ENCODE measurements around the gene TAC4. TPM values are rescaled to one million over a fixed set of nuclear protein-coding genes. Genes with fewer than 3 reads are reported as not detected.

TAC4 gene
- total and polyA plus RNA-seq, 9 of the 15 experiments (the other 6 are each of a cell fraction or from before 2014, with no cell fraction given), result 0.17 TPM; not detected in 8

GRCh38 chr17:49881054-49881402 is 33.2 kb upstream of the TAC4 start:
- H3K9me1 ChIP-seq (ENCODE audit: control insufficient read depth, insufficient read depth, low read length), result no peaks in the 10 kb centered on the region
- no peak overlapping the region for H2AFZ ChIP-seq (ENCODE audit: low read depth, low read length)
- H3K27me3 ChIP-seq (ENCODE audit: control insufficient read depth in 2 of 2, insufficient read depth in 2 of 2, low read length in 2 of 2), result peaks cover 12 to 53% of the 10 kb centered on the region in 2 experiments; a peak in 4 of 5 replicates
- WGBS (ENCODE audit: insufficient coverage, low coverage, missing lambda C conversion rate), result 15% methylated on average over 5 of the region's 5 CpGs
- in situ Hi-C loops (cut with MboI) (no loop called here), intact Hi-C loops (cut with micrococcal nuclease) (loop anchor here (10.0 kb wide), 1 partner anchor 204 kb away; no protein-coding TSS in a partner anchor)
- H3K36me3 ChIP-seq (ENCODE audit: control insufficient read depth, insufficient read depth, low read length), result no peaks in the 10 kb centered on the region
- H3K4me3 ChIP-seq, result no peak overlapping the region
- H3K9ac ChIP-seq (ENCODE audit: insufficient read depth in 1 of 2, low read depth in 2 of 2, low read length in 2 of 2), result no peak overlapping the region
- BruUV-seq (replicated peaks), result no TSS peak
- H3K4me2 ChIP-seq (ENCODE audit: insufficient read depth, low read length), result no peak overlapping the region
- H3K4me1 ChIP-seq (replicated peaks in 1 of 2; ENCODE audit: control insufficient read depth in 2 of 2, insufficient read depth in 2 of 2, low read length in 2 of 2), result peaks cover 13 to 16% of the 10 kb centered on the region in 2 experiments
- CTCF ChIA-PET (ENCODE audit: low intra/inter-chr PET ratio), result interaction anchor here (3.2 kb wide), 1 partner anchor 114 kb away, joined by 24 read pairs; the partner anchor contains the start of gene DLX3
- DNase-seq (ENCODE audit: extremely low read depth in 1 of 4, low spot score in 3 of 4) (no peak), FAIRE-seq (no peak), ATAC-seq (no peak)
- H3K27ac ChIP-seq (ENCODE audit: extremely low read depth, low read depth, low read length), result no peak overlapping the region
- TF ChIP-seq PURB (CRISPR knock-in tag; IDR thresholded peaks at IDR 0.05; ENCODE audit: low read depth) (no peak), ZBTB8A (IDR thresholded peaks at IDR 0.05; ENCODE audit: partially characterized antibody) (no peak), SMARCA4 (IDR thresholded peaks at IDR 0.05) (no peak), SRSF7 (optimal IDR thresholded peaks at IDR 0.05; ENCODE audit: low read depth, low read length) (no peak), ZNF717 (CRISPR knock-in tag; IDR thresholded peaks at IDR 0.05) (no peak), CREB1 (IDR thresholded peaks at IDR 0.05) (no peak), CREB1 (CRISPR knock-in tag; IDR thresholded peaks at IDR 0.05) (no peak), RNF2 (IDR thresholded peaks at IDR 0.05) (no peak), MYNN (IDR thresholded peaks at IDR 0.05) (no peak), MYNN (CRISPR knock-in tag; IDR thresholded peaks at IDR 0.05) (no peak), ZNF224 (CRISPR knock-in tag; IDR thresholded peaks at IDR 0.05) (no peak)
- TF ChIP-seq, protein P1, sequence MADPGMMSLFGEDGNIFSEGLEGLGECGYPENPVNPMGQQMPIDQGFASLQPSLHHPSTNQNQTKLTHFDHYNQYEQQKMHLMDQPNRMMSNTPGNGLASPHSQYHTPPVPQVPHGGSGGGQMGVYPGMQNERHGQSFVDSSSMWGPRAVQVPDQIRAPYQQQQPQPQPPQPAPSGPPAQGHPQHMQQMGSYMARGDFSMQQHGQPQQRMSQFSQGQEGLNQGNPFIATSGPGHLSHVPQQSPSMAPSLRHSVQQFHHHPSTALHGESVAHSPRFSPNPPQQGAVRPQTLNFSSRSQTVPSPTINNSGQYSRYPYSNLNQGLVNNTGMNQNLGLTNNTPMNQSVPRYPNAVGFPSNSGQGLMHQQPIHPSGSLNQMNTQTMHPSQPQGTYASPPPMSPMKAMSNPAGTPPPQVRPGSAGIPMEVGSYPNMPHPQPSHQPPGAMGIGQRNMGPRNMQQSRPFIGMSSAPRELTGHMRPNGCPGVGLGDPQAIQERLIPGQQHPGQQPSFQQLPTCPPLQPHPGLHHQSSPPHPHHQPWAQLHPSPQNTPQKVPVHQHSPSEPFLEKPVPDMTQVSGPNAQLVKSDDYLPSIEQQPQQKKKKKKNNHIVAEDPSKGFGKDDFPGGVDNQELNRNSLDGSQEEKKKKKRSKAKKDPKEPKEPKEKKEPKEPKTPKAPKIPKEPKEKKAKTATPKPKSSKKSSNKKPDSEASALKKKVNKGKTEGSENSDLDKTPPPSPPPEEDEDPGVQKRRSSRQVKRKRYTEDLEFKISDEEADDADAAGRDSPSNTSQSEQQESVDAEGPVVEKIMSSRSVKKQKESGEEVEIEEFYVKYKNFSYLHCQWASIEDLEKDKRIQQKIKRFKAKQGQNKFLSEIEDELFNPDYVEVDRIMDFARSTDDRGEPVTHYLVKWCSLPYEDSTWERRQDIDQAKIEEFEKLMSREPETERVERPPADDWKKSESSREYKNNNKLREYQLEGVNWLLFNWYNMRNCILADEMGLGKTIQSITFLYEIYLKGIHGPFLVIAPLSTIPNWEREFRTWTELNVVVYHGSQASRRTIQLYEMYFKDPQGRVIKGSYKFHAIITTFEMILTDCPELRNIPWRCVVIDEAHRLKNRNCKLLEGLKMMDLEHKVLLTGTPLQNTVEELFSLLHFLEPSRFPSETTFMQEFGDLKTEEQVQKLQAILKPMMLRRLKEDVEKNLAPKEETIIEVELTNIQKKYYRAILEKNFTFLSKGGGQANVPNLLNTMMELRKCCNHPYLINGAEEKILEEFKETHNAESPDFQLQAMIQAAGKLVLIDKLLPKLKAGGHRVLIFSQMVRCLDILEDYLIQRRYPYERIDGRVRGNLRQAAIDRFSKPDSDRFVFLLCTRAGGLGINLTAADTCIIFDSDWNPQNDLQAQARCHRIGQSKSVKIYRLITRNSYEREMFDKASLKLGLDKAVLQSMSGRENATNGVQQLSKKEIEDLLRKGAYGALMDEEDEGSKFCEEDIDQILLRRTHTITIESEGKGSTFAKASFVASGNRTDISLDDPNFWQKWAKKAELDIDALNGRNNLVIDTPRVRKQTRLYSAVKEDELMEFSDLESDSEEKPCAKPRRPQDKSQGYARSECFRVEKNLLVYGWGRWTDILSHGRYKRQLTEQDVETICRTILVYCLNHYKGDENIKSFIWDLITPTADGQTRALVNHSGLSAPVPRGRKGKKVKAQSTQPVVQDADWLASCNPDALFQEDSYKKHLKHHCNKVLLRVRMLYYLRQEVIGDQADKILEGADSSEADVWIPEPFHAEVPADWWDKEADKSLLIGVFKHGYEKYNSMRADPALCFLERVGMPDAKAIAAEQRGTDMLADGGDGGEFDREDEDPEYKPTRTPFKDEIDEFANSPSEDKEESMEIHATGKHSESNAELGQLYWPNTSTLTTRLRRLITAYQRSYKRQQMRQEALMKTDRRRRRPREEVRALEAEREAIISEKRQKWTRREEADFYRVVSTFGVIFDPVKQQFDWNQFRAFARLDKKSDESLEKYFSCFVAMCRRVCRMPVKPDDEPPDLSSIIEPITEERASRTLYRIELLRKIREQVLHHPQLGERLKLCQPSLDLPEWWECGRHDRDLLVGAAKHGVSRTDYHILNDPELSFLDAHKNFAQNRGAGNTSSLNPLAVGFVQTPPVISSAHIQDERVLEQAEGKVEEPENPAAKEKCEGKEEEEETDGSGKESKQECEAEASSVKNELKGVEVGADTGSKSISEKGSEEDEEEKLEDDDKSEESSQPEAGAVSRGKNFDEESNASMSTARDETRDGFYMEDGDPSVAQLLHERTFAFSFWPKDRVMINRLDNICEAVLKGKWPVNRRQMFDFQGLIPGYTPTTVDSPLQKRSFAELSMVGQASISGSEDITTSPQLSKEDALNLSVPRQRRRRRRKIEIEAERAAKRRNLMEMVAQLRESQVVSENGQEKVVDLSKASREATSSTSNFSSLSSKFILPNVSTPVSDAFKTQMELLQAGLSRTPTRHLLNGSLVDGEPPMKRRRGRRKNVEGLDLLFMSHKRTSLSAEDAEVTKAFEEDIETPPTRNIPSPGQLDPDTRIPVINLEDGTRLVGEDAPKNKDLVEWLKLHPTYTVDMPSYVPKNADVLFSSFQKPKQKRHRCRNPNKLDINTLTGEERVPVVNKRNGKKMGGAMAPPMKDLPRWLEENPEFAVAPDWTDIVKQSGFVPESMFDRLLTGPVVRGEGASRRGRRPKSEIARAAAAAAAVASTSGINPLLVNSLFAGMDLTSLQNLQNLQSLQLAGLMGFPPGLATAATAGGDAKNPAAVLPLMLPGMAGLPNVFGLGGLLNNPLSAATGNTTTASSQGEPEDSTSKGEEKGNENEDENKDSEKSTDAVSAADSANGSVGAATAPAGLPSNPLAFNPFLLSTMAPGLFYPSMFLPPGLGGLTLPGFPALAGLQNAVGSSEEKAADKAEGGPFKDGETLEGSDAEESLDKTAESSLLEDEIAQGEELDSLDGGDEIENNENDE (IDR thresholded peaks at IDR 0.05; ENCODE audit: low read depth, low read length), result no peak
- no peaks in the 10 kb centered on the region for H3K9me3 ChIP-seq (replicated peaks; ENCODE audit: control insufficient read depth, insufficient read depth, low read depth, low read length)
- H3K79me2 ChIP-seq (ENCODE audit: control insufficient read depth, insufficient read depth, low read length), result no peaks in the 10 kb centered on the region
- H4K20me1 ChIP-seq (replicated peaks; ENCODE audit: control insufficient read depth, insufficient read depth, low read length), result no peaks in the 10 kb centered on the region; the same call in 1 of the 2 replicates
- POLR2A ChIA-PET, result interaction anchor here (0.6 kb wide), 1 partner anchor 32 kb away, joined by 3 read pairs; no protein-coding TSS in a partner anchor

Measured in K562 (cell line).